Kidney (tissue), 14 donors: Measurements from ENCODE around the gene OR6J1. TPM values are rescaled to one million over a fixed set of nuclear protein-coding genes. Genes with fewer than 3 reads are reported as not detected.

Source experiments
- DNase-seq, 5 donors: peaks; one replicate each; pipeline ENCODE4 v3.0.0-alpha.2; 2013 to 2020
- FAIRE-seq: peaks from 2 replicates; lab custom pipeline; 2012; peaks lifted over from hg19 to GRCh38; lab: Jason Lieb, UNC
- H3K27ac ChIP-seq, 2 donors: one replicate each; pipeline ENCODE4 v1.7.0; 2013; ENCODE audit warnings: low read depth in 2 of 2, low read length in 2 of 2, inconsistent platforms in 1 of 2
- H3K27me3 ChIP-seq: one replicate; pipeline ENCODE4 v1.7.1; 2013; ENCODE audit warnings: low read length, inconsistent platforms; ENCODE audit not compliant: control insufficient read depth, insufficient read depth
- H3K36me3 ChIP-seq, 3 donors: one replicate each; pipeline versions ENCODE4 v1.7.0 to v1.7.1; 2013; ENCODE audit warnings: low read length in 3 of 3, control low read depth in 1 of 3, inconsistent platforms in 1 of 3; ENCODE audit not compliant: insufficient read depth in 3 of 3, control insufficient read depth in 2 of 3
- H3K4me1 ChIP-seq, 3 donors: one replicate each; pipeline versions ENCODE4 v1.7.0 to v1.7.1; 2013; ENCODE audit warnings: low read length in 3 of 3, inconsistent platforms in 1 of 3, low read depth in 1 of 3; ENCODE audit not compliant: control insufficient read depth in 2 of 3, insufficient read depth in 2 of 3
- H3K4me3 ChIP-seq, 3 donors: one replicate each; pipeline versions ENCODE4 v1.7.0 to v1.8.1; 2013; ENCODE audit warnings: low read length in 3 of 3, control low read depth in 1 of 3, inconsistent platforms in 1 of 3
- H3K9ac ChIP-seq, 3 donors: one replicate each; pipeline versions ENCODE4 v1.7.0 to v1.7.1; 2013; ENCODE audit warnings: low read length in 3 of 3, control low read depth in 1 of 3, inconsistent platforms in 1 of 3
- H3K9me3 ChIP-seq, 3 donors: one replicate each; pipeline versions ENCODE4 v1.7.0 to v1.7.1; 2013; ENCODE audit warnings: low read length in 3 of 3, control low read depth in 1 of 3, inconsistent platforms in 1 of 3; ENCODE audit not compliant: control insufficient read depth in 2 of 3, insufficient read depth in 1 of 3
- CTCF ChIP-seq: IDR thresholded peaks from 3 replicates; pipeline ENCODE4 v1.5.1; 2012; ENCODE audit warnings: mild to moderate bottlenecking, moderate library complexity, borderline replicate concordance; ENCODE audit not compliant: insufficient read depth; ENCODE audit errors: extremely low read depth
- intact Hi-C: fragments of 100-400 bp; cut with DNase I; formaldehyde crosslinking; loops from one replicate; pipeline ENCODE4 v1.11.1; 2022
- polyA plus RNA-seq: library from polyadenylated mRNA; stranded (reverse); fragments of 350-450 nt; fragmentation: Illumina TruSeq; extraction: RNeasy Lipid Tissue Mini Kit (QIAGEN cat#74804); gene quantifications from one replicate; pipeline ENCODE4 v1.2.3, GENCODE V29; 2014; ENCODE audit warnings: low read depth, low replicate concordance; ENCODE audit not compliant: insufficient read depth
- total RNA-seq: library from RNA; stranded (reverse); fragmentation: NEBNext Ultra II Directional; extraction: Animal tissue kit (Norgen Biotek cat#: 25700); gene quantifications from one replicate; pipeline ENCODE4 v1.2.1, GENCODE V29; 2021
- donor health status: control.
- donor health status: control.
- donor health status: control.
- donor health status: control.
- donor health status: control.
- donor health status: DM: yes; HTN: yes; CAD: no.
- donor health status: Normal renal cell carcinoma (clear cell type).

The OR6J1 gene
- total and polyA plus RNA-seq, 2 donors from 2014 or later = not detected

DNA sequence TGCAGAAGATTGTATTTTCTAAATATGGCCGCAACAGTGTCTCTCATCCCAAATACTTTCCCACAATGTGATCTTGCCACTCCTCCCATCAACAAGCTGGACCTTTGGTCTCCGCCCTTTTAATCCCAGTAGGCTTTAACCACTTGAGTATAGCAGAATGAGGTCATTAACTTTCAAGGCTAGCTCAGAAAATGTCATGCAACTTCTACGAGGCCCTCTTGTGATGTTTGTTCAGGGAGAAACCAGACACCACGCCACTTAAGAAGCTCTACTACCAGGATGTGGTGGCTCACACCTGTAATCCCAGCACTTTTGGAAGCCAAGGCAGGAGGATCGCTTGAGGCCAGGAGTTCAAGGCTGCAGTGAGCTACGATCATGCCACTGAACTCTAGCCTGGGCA, 20.1 kb upstream of the OR6J1 start:
- H3K4me3 ChIP-seq = no peak overlapping the region
- no peak for TF ChIP-seq CTCF
- no peaks in the 10 kb centered on the region for H3K27me3 ChIP-seq
- FAIRE-seq (no peak), DNase-seq (no peak)
- intact Hi-C loops = no loop called here
- H3K9me3 ChIP-seq = no peaks in the 10 kb centered on the region
- H3K4me1 ChIP-seq = no peaks in the 10 kb centered on the region
- no peak overlapping the region for H3K27ac ChIP-seq
- no peak overlapping the region for H3K9ac ChIP-seq
- H3K36me3 ChIP-seq = no peaks in the 10 kb centered on the region

DNA sequence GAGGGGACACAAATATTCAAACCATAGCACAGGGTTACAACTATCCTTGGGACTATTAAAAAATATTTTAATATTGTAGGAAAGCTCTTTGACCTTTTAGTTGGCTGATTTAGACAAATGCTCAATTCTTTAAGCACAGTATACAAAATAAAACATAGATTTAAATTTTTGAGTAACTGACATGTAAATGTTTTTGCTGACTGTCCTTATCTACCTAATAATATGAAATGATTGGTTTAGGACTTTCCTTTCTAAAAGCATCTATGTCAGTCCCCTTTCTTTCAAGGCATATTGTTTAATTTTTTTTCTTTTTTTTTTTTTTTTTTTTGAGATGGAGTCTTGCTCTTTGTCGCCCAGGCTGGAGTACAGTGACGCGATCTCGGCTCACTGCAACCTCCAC, 16.5 kb upstream of the OR6J1 start:
- Histone ChIP-seq H3K4me3 (no peak overlapping the region), H3K9ac (no peak overlapping the region), H3K27ac (no peak overlapping the region), H3K9me3 (no peaks in the 10 kb centered on the region), H3K36me3 (no peaks in the 10 kb centered on the region), H3K4me1 (peaks cover 0 to 16% (median 4%) of the 10 kb centered on the region in 3 donors), H3K27me3 (no peaks in the 10 kb centered on the region)
- DNase-seq (no peak), FAIRE-seq (no peak)
- TF ChIP-seq CTCF = no peak
- intact Hi-C loops = no loop called here

GRCh38 chr14:22658946-22659345, 14.8 kb upstream of the OR6J1 start:
- DNase-seq = no peak
- Histone ChIP-seq H3K27me3 (no peaks in the 10 kb centered on the region), H3K27ac (no peak overlapping the region), H3K36me3 (no peaks in the 10 kb centered on the region), H3K9me3 (no peaks in the 10 kb centered on the region), H3K4me3 (no peak overlapping the region), H3K4me1 (peaks cover 0 to 16% (median 4%) of the 10 kb centered on the region in 3 donors), H3K9ac (no peak overlapping the region)
- no peak for FAIRE-seq
- intact Hi-C loops = no loop called here
- TF ChIP-seq CTCF = no peak

DNA sequence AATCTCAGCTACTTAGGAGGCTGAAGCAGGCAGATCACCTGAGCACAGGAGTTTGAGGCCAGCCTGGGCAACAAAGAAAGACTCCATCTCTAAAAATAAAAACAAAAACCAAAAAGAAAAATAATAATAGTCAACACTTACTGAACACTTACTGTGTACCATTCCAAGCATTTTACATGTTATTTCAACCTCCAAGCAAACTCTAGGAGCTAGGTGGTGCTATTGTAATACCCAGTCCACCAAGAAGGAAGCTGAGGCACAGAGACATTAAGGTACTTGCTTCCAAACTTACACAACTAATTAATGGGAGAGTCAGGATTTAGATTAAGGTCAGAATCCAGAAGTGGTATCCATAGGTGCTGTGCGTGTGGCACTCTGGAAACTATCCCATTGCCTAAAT, 13.7 kb upstream of the OR6J1 start:
- no peak for FAIRE-seq
- H3K4me3 ChIP-seq = no peak overlapping the region
- no peak overlapping the region for H3K9ac ChIP-seq
- no peaks in the 10 kb centered on the region for H3K36me3 ChIP-seq
- peak; percentile 51 for TF ChIP-seq CTCF
- intact Hi-C loops = no loop called here
- peaks cover 0 to 16% (median 4%) of the 10 kb centered on the region in 3 donors for H3K4me1 ChIP-seq
- H3K27ac ChIP-seq = peak overlapping the region; percentile 8 to 43
- DNase-seq = peak in 2 of 5 donors; percentile 9 to 23
- H3K9me3 ChIP-seq = no peaks in the 10 kb centered on the region
- no peaks in the 10 kb centered on the region for H3K27me3 ChIP-seq
